K562 (cell line): ENCODE measurements around the gene CSNK1G1. TPM values are rescaled to one million over a fixed set of nuclear protein-coding genes. Genes with fewer than 3 reads are reported as not detected.

Experiments
- ATAC-seq: fragments of 200-7000 bp; cut with Tn5 transposase; 3 replicates; pipeline ENCODE4 v1.9.1; 2020; ENCODE audit warnings: moderate library complexity
- BruUV-seq: library from RNA; stranded (reverse); fragments of 400-500 nt; replicated peaks from 2 replicates; lab custom pipeline; 2021; lab: Mats Ljungman, UMichigan
- CTCF ChIA-PET: fragments of 300-600 bp; formaldehyde crosslinking; extraction: SDS; loops from one replicate; lab custom pipeline; 2021; ENCODE audit warnings: low intra/inter-chr PET ratio; lab: Yijun Ruan, JAX
- POLR2A ChIA-PET: fragments of 300-600, 350-650 bp; sonication (Branson Sonifier 250); formaldehyde crosslinking; extraction: SDS; loops from one replicate; lab custom pipeline; 2021; ENCODE audit warnings: antibody characterized with exemption, inconsistent platforms; lab: Yijun Ruan, JAX
- DNase-seq, 4 experiments: peaks; one replicate each; pipeline versions ENCODE4 v3.0.0 to v3.0.0-alpha.2; 2011 to 2018; ENCODE audit warnings: low spot score in 3 of 4, mixed read lengths in 3 of 4; ENCODE audit errors: extremely low read depth in 1 of 4
- FAIRE-seq: peaks from 2 replicates; lab custom pipeline; 2011; peaks lifted over from hg19 to GRCh38; lab: Jason Lieb, UNC
- H2AFZ ChIP-seq: 2 replicates; pipeline ENCODE4 v1.6.0; 2011; ENCODE audit warnings: low read depth, low read length, control low read depth, inconsistent platforms
- H3K27ac ChIP-seq: fragments of 200-600 bp; 3 replicates; pipeline ENCODE4 v1.8.0; 2011; ENCODE audit warnings: low read depth, mild to moderate bottlenecking, control low read depth, inconsistent platforms, low read length, moderate library complexity, mixed read lengths; ENCODE audit errors: extremely low read depth
- H3K27me3 ChIP-seq, 2 experiments: fragments of 300-600 bp in 1 of 2; 2 replicates in 1 of 2; 3 replicates in 1 of 2; pipeline versions ENCODE4 v1.6.0 to v1.8.0; 2011; ENCODE audit warnings: inconsistent platforms in 2 of 2, low read length in 2 of 2, mild to moderate bottlenecking in 1 of 2, mixed read lengths in 1 of 2, moderate library complexity in 1 of 2; ENCODE audit not compliant: control insufficient read depth in 2 of 2, insufficient read depth in 2 of 2
- H3K36me3 ChIP-seq: fragments of 300-600 bp; 3 replicates; pipeline ENCODE4 v1.8.0; 2011; ENCODE audit warnings: mild to moderate bottlenecking, low read length, inconsistent platforms; ENCODE audit not compliant: control insufficient read depth, insufficient read depth
- H3K4me1 ChIP-seq, 2 experiments: fragments of 200-600 bp in 1 of 2; replicated peaks in 1 of 2; 2 replicates in 1 of 2; 3 replicates in 1 of 2; pipeline versions ENCODE4 v1.5.1 to v1.8.0; 2011; ENCODE audit warnings: inconsistent platforms in 2 of 2, low read length in 2 of 2, mild to moderate bottlenecking in 1 of 2, mixed read lengths in 1 of 2, moderate library complexity in 1 of 2; ENCODE audit not compliant: control insufficient read depth in 2 of 2, insufficient read depth in 2 of 2
- H3K4me2 ChIP-seq: 2 replicates; pipeline ENCODE4 v1.6.1; 2011; ENCODE audit warnings: low read length, control low read depth, inconsistent platforms, mixed read lengths; ENCODE audit not compliant: insufficient read depth
- H3K4me3 ChIP-seq: fragments of 200-600 bp; sonication (generic), shearing (Covaris generic); 2 replicates; pipeline ENCODE4 v1.5.1; 2016; ENCODE audit warnings: control low read depth, inconsistent platforms
- H3K79me2 ChIP-seq: fragments of 200-600 bp; 3 replicates; pipeline ENCODE4 v1.8.0; 2011; ENCODE audit warnings: low read length, inconsistent platforms; ENCODE audit not compliant: control insufficient read depth, insufficient read depth
- H3K9ac ChIP-seq, 2 experiments: 2 replicates each; pipeline versions ENCODE4 v1.6.0 to v1.6.1; 2011; ENCODE audit warnings: low read depth in 2 of 2, low read length in 2 of 2, control low read depth in 1 of 2, inconsistent platforms in 1 of 2, mild to moderate bottlenecking in 1 of 2, mixed read lengths in 1 of 2; ENCODE audit not compliant: insufficient read depth in 1 of 2
- H3K9me1 ChIP-seq: one replicate; pipeline ENCODE4 v1.6.0; 2011; ENCODE audit warnings: inconsistent platforms, mild to moderate bottlenecking, low read length, moderate library complexity; ENCODE audit not compliant: control insufficient read depth, insufficient read depth
- H3K9me3 ChIP-seq: replicated peaks from 2 replicates; pipeline ENCODE4 v1.5.1; 2011; ENCODE audit warnings: low read depth, low read length, inconsistent platforms; ENCODE audit not compliant: control insufficient read depth, insufficient read depth
- H4K20me1 ChIP-seq: replicated peaks from 2 replicates; pipeline ENCODE4 v1.6.1; 2011; ENCODE audit warnings: low read length, inconsistent platforms, mixed read lengths; ENCODE audit not compliant: control insufficient read depth, insufficient read depth
- E2F3 ChIP-seq: fragments of 250-450 bp; sonication (Bioruptor Pico); IDR thresholded peaks from 2 replicates; pipeline ENCODE4 v1.4.0; 2020; ENCODE audit warnings: mild to moderate bottlenecking
- KAT8 ChIP-seq: fragments of 450-650 bp; IDR thresholded peaks from 2 replicates; pipeline ENCODE4 v1.6.1; 2016; ENCODE audit warnings: low read depth, mild to moderate bottlenecking
- NELFE ChIP-seq: IDR thresholded peaks from 2 replicates; pipeline ENCODE4 v1.6.1; 2011; ENCODE audit warnings: mild to moderate bottlenecking; ENCODE audit not compliant: insufficient read depth, insufficient read length
- NFIC ChIP-seq: fragments of 450-650 bp; IDR thresholded peaks from 2 replicates; pipeline ENCODE4 v1.6.1; 2017; ENCODE audit warnings: mild to moderate bottlenecking, inconsistent platforms
- POLR2AphosphoS2 ChIP-seq: IDR thresholded peaks from 2 replicates; pipeline ENCODE4 v1.6.1; 2012; ENCODE audit warnings: low read length, improper control_type of control experiment
- SMARCC2 ChIP-seq: fragments of 450-650 bp; IDR thresholded peaks from 2 replicates; pipeline ENCODE4 v1.6.1; 2017; ENCODE audit warnings: antibody characterized with exemption, moderate library complexity, mild to moderate bottlenecking, low read depth
- TCF3 ChIP-seq: sonication (generic); formaldehyde crosslinking; IDR thresholded peaks from 2 replicates; pipeline ENCODE4 v1.4.0; 2020; ENCODE audit warnings: mild to moderate bottlenecking, missing genetic modification reagents
- WGBS: fragments of 100-300 bp; shearing (Covaris generic); methylation state at CpG from one replicate; pipeline ENCODE4 v1.1.6; 2016; ENCODE audit warnings: low coverage, mixed read lengths; ENCODE audit not compliant: insufficient coverage; ENCODE audit errors: missing lambda C conversion rate; 5-methylcytosine and 5-hydroxymethylcytosine counted together
- in situ Hi-C: fragments of 300-500 bp; cut with MboI; formaldehyde crosslinking; loops from 4 replicates; pipeline ENCODE4 v1.15.0; 2018; ENCODE audit warnings: inconsistent platforms, mixed read lengths
- intact Hi-C: fragments of 100-400 bp; cut with micrococcal nuclease; formaldehyde crosslinking; loops from 2 replicates; pipeline ENCODE4 v1.14.2; 2022
- polyA plus RNA-seq, 8 experiments: library from polyadenylated mRNA; depleted of rRNA in 4 of 8; stranded (reverse) in 5 of 8; unstranded in 3 of 8; fragments of >200 nt; fragmentation: Nextera tagmentation in 2 of 8; fragmentation: Illumina TruSeq in 1 of 8; extraction: Ambion mirVana in 2 of 8; extraction: Trizol in 1 of 8; gene quantifications; 2 replicates each; pipeline versions ENCODE4 v1.2.1 to v1.2.3, GENCODE V29; 2011 to 2014; ENCODE audit warnings: inconsistent platforms in 1 of 8, missing spikeins in 1 of 8
- total RNA-seq, 7 experiments: library from RNA; depleted of rRNA in 6 of 7; stranded (reverse); fragments of >200 nt in 6 of 7; fragmentation: Illumina TruSeq in 2 of 7; extraction: Trizol in 2 of 7; gene quantifications; 2 replicates each; pipeline versions ENCODE4 v1.2.1 to v1.2.3, GENCODE V29; 2011 to 2021; ENCODE audit warnings: low replicate concordance in 1 of 7

The CSNK1G1 gene
- total and polyA plus RNA-seq, 9 of the 15 experiments (the other 6 are each of a cell fraction or from before 2014, with no cell fraction given), result 4.5 to 18.5 (median 9.5) TPM

DNA sequence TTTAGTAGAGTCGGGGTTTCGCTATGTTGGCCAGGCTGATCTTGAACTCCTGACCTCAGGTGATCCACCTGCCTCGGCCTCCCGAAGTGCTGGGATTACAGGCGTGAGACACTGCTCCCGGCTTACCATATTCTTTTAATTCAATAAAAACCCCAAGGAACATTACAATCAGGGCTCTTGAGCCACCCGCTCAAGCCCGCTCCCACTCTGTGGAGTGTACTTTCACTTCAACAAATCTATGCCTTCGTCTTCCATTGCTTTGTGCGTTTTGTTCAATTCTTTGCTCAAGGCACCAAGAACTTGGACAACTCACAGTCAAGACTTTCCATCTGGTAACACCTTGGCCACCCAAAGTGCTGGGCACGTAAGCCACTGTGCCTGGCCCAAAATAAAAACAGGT is 130.2 kb downstream of the CSNK1G1 start:
- Histone ChIP-seq H3K9me1 (no peaks in the 10 kb centered on the region), H3K9me3 (no peaks in the 10 kb centered on the region), H3K4me3 (no peak overlapping the region), H3K4me2 (no peak overlapping the region), H3K27ac (no peak overlapping the region), H4K20me1 (no peaks in the 10 kb centered on the region), H3K9ac (no peak overlapping the region), H3K79me2 (peaks cover 9% of the 10 kb centered on the region), H3K36me3 (no peaks in the 10 kb centered on the region), H2AFZ (no peak overlapping the region), H3K27me3 (no peaks in the 10 kb centered on the region), H3K4me1 (peaks cover 0 to 22% of the 10 kb centered on the region in 2 experiments; a peak in 4 of 5 replicates)
- ChIA-PET POLR2A (interaction anchor here (0.7 kb wide), 1 partner anchor 75 kb away, joined by 3 read pairs; no protein-coding TSS in a partner anchor), CTCF (no interaction called here)
- in situ Hi-C loops, result no loop called here
- TF ChIP-seq TCF3, result no peak
- TF ChIP-seq NELFE, result no peak
- no peak for TF ChIP-seq POLR2AphosphoS2
- no peak for FAIRE-seq
- no peak for ATAC-seq
- intact Hi-C loops, result no loop called here
- over 99% methylated on average over 11 of the region's 11 CpGs for WGBS
- BruUV-seq, result no TSS peak
- DNase-seq, result no peak

DNA sequence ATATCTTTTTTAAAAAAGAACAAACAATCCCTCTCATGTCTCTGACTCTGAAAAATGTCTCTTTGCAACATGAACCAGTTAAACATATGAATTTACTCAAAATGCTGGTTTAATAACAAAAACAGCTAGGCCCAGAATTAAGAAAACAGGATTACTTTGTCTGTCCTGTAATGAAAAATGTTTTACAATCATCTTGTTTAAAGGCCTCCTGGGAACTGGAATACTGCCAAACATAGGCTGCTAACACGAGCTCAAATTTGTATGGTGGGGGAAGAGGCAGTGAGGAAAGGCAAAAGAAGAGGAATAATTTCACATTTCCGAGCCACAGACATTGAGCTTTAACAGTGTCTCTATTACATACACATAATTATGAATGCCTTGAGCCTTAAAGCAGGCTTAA is 131.5 kb downstream of the CSNK1G1 start:
- Histone ChIP-seq H3K9me1 (no peaks in the 10 kb centered on the region), H3K9ac (peak overlapping the region in 1 of 2 experiments; percentile 38; a peak in 2 of 4 replicates)
- 41% methylated on average over 2 of the region's 2 CpGs for WGBS
- CTCF ChIA-PET, result no interaction called here
- TF ChIP-seq E2F3 (no peak), KAT8 (no peak), NFIC (peak; percentile 92), SMARCC2 (peak; percentile 21; the same call in 1 of the 2 replicates)
- TF ChIP-seq, all 486 proteins: peak for 2
- peaks cover 0 to 22% of the 10 kb centered on the region in 2 experiments; a peak in 3 of 5 replicates for H3K4me1 ChIP-seq
- H3K27ac ChIP-seq, result peak overlapping the region; percentile 14; the same call in 2 of the 3 replicates
- H2AFZ ChIP-seq, result 0 out of 2 replicates have a peak overlapping the region, but pooled peaks have one; percentile 1
- no TSS peak for BruUV-seq
- H3K4me2 ChIP-seq, result no peak overlapping the region
- no peaks in the 10 kb centered on the region for H3K27me3 ChIP-seq
- in situ Hi-C loops (loop anchor here (25.0 kb wide), 1 partner anchor 438 kb away; no protein-coding TSS in a partner anchor), intact Hi-C loops (no loop called here)
- H4K20me1 ChIP-seq, result no peaks in the 10 kb centered on the region
- ATAC-seq, result peak; percentile 28; the same call in 1 of the 3 replicates
- no peaks in the 10 kb centered on the region for H3K36me3 ChIP-seq
- DNase-seq, result peak in 1 of 4 experiments; percentile 73
- H3K4me3 ChIP-seq, result no peak overlapping the region
- H3K79me2 ChIP-seq, result peaks cover 9% of the 10 kb centered on the region
- POLR2A ChIA-PET, result interaction anchor here (0.6 to 2.8 kb wide), 3 partner anchors 8 to 150 kb away, joined by 3 to 14 read pairs (median 3); no protein-coding TSS in a partner anchor
- H3K9me3 ChIP-seq, result no peaks in the 10 kb centered on the region
- FAIRE-seq, result no peak
